ENCODE data around the gene ZHX3. TPM values are rescaled to one million over a fixed set of nuclear protein-coding genes. Genes with fewer than 3 reads are reported as not detected.

ZHX3 gene, protein sequence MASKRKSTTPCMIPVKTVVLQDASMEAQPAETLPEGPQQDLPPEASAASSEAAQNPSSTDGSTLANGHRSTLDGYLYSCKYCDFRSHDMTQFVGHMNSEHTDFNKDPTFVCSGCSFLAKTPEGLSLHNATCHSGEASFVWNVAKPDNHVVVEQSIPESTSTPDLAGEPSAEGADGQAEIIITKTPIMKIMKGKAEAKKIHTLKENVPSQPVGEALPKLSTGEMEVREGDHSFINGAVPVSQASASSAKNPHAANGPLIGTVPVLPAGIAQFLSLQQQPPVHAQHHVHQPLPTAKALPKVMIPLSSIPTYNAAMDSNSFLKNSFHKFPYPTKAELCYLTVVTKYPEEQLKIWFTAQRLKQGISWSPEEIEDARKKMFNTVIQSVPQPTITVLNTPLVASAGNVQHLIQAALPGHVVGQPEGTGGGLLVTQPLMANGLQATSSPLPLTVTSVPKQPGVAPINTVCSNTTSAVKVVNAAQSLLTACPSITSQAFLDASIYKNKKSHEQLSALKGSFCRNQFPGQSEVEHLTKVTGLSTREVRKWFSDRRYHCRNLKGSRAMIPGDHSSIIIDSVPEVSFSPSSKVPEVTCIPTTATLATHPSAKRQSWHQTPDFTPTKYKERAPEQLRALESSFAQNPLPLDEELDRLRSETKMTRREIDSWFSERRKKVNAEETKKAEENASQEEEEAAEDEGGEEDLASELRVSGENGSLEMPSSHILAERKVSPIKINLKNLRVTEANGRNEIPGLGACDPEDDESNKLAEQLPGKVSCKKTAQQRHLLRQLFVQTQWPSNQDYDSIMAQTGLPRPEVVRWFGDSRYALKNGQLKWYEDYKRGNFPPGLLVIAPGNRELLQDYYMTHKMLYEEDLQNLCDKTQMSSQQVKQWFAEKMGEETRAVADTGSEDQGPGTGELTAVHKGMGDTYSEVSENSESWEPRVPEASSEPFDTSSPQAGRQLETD
- total RNA-seq = 8.9 and 11.9 TPM in 2 replicates

GRCh38 chr20:41317546-41318270 is at the start of gene ZHX3:
Gene ZHX3 (minus strand): TSS chr20:41317731. CDS start chr20:41204916, 112,815 bp downstream.

DNA sequence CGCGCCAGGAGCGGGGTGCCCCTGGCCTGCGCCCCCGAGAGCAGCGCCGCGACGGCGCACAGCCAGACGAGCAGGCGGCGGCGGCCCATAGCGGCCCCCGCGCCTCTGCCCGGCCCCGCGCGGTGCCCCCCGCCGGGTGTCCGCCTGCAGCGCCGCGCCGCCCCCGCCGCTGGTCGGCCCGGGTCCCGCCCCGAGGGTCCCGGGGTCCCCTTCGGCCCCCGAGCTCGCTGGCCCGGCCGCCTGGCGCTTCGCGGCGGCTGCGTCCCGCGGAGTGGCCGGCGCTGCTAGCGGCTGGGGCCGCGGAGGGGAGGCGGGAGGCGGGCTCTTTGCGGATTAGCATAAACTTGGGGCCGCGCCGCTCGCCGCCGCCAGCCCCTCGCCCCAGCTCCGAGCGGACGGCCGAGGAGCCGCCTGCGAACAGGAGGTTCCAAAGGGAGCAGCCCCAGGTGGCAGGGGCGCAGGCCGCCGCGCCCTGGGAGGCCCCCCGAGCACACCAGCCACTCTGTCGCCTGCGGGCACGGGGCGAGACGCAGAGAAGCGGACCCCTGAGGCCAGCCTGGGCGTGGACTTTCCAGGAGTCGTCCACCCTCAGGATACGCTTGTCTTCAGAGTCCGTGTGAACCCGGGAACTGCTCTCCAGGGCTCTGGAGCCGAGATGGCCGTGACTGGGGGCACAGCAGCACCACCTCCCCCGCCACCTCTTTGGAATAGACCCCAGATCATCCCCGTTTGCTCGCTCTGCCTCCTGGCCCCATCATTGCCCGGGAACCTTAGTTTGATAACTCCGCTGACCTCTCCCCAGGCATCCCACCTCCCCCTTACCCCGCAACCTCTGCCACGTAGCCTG is 49.2 kb upstream of the ZHX3 start, which contains the start of gene EMILIN3:
Gene EMILIN3 (minus strand): TSS at position 273 of the 847 bp plus-strand sequence. CDS start 184 bp downstream, at position 89.

GRCh38 chr20:41340327-41341055 is 23.0 kb upstream of the ZHX3 start, which contains the start of gene LPIN3:
Gene LPIN3 (plus strand): TSS chr20:41340821. CDS start chr20:41345804, 4,983 bp downstream.

GRCh38 chr20:41136680-41137613 is 180.6 kb downstream of the ZHX3 start, which contains the start of gene PLCG1:
Gene PLCG1 (plus strand): TSS chr20:41137543. CDS start chr20:41137642, 99 bp downstream.

Other genes starting within 250 kb of the ZHX3 start
- 27.3 and 53.3 TPM in 2 replicates for gene PLCG1, start 180.2 kb downstream of the ZHX3 start, total RNA-seq
- gene LPIN3, start 23.1 kb upstream of the ZHX3 start, total RNA-seq = 6.2 and 11.8 TPM in 2 replicates
- gene EMILIN3, start 49.1 kb upstream of the ZHX3 start, total RNA-seq = not detected in 2 replicates

All from tracheal epithelial cell (primary cell).